GM12801 (cell line): ENCODE data around the gene TMEM273.

Experiments
- TF ChIP-seq, protein P1 (sequence below): IDR thresholded peaks from one replicate; pipeline ENCODE4 v1.5.1; 2011; ENCODE audit warnings: control low read depth; ENCODE audit not compliant: insufficient read length; ENCODE audit errors: extremely low read depth

Gene TMEM273

DNA sequence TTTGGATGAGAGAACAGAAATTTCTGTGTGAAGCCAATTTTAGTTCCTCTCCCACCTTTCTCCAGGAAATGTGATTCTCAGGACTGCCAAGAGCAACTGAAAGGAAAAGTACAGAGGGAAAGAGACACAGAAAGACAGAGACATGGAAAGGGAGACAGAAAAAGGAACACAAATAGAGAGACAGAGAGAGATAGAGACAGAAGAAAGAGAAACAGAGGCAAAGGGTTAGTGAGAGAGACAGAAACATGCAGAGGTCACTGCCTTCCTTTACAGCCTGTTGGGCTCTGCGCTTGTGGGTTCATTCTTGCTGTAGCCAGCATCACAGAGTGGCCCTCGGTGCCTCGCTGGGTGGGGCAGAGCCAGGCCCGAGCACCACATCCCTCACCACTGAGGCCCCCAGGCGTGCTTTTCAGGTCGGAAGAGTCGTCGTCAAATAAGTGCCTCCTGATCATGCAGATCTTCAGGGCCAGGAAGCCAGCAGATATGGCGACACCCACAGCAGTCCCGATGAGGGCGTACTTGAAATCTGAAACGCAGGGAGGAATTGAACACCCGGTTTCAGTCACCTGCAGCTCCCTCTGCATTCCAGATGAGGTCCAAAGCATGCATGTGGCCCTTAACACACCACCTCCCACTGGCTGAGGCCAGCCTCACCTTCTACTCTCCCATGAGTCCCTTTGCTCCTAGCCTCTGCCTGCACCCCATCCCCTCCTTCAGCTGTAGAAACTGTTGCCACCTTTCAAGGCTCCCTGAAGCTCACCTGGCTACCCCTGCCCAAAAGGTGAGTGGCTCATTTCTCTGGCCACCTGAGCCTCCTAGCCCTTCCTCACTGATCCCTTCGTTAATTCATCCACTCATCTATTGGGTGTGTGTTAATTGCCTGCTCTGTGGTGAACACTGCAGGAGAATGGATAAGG, 21.4 kb downstream of the TMEM273 start:
- TF ChIP-seq, protein P1, sequence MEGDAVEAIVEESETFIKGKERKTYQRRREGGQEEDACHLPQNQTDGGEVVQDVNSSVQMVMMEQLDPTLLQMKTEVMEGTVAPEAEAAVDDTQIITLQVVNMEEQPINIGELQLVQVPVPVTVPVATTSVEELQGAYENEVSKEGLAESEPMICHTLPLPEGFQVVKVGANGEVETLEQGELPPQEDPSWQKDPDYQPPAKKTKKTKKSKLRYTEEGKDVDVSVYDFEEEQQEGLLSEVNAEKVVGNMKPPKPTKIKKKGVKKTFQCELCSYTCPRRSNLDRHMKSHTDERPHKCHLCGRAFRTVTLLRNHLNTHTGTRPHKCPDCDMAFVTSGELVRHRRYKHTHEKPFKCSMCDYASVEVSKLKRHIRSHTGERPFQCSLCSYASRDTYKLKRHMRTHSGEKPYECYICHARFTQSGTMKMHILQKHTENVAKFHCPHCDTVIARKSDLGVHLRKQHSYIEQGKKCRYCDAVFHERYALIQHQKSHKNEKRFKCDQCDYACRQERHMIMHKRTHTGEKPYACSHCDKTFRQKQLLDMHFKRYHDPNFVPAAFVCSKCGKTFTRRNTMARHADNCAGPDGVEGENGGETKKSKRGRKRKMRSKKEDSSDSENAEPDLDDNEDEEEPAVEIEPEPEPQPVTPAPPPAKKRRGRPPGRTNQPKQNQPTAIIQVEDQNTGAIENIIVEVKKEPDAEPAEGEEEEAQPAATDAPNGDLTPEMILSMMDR, result no peak

- TF ChIP-seq, protein P1, result no peak
Measured at GRCh38 chr10:49165821-49166483, 22.2 kb downstream of the TMEM273 start.

DNA sequence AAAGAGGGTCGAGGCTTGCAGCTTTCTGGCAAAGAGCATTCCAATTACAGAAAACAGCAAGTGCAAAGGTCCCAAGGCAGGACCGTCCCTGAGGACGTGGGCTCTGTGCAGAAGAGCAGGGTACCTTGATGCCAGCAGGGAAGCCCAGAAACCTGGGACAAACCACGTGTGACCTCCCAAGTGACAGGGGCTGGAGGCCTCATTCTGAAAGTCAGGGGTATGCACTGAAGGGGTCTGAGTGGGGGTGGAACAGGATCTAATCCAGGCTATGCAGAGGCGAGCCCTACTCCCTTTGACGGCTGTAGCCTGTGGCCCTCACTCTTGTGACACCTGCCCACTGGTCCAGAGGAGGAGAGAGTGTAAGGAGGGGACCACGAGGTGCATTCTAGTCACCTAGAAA, 22.9 kb downstream of the TMEM273 start:
- TF ChIP-seq, protein P1, result no peak

DNA sequence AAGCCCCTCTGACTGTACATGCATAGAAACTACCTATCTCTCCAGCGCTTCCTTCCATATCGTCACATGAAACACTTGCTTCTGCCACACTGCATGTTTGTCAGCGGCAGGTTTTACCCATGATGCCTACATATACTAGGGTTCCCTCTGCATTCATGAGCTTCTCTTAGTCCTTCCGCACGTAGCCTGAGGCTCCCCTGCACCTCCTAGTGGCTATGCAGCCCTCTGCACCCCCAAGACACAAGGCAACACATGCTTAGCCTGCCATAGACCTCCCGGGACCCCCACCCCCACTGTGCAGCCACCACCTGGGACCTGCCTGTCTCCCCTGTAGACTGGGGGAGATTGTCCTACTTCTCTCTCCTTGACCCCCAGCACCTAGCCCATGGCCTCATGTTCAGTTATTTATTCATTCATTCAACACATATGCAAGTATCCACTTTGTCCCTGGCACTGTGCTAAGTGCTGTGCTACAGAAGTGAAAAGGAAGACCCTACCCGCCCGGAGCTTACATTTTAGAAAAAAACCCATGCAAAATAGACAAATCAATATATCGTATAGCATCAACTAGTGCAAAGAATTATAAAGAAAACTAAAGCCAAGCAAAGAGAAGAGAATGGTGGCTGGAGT, 23.5 kb downstream of the TMEM273 start:
- TF ChIP-seq, protein P1, result peak; percentile 46

- TF ChIP-seq, protein P1, result no peak
Measured at GRCh38 chr10:49163741-49164140, 24.4 kb downstream of the TMEM273 start.

GRCh38 chr10:49162761-49163310, 25.4 kb downstream of the TMEM273 start:
- TF ChIP-seq, protein P1, result no peak

DNA sequence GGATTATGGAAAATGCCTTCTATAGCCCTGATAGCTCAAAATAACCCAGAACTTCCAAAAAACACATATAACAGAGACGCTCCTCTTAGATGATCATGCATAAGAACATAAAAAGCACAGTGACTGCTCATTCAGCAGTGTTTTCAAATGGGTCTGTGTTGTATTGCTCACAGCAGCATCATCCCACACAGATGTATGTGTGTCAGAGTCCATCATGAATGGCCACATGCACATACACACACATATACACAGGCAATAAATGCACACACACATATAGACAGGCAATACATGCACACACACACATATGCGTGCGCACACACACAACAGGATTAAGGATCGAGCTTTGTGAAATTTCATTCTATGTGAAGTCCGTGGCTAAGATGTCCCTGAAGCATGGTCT, 26.1 kb downstream of the TMEM273 start:
- TF ChIP-seq, protein P1, result no peak
